ENCODE data around the gene GRK5. TPM values are rescaled to one million over a fixed set of nuclear protein-coding genes. Genes with fewer than 3 reads are reported as not detected.
A peak's percentile ranks its signal among the peaks of the same experiment; 100 is the strongest.

Gene GRK5
- total RNA-seq, 2 experiments from 2014 or later: 21.2 to 24.8 TPM

DNA sequence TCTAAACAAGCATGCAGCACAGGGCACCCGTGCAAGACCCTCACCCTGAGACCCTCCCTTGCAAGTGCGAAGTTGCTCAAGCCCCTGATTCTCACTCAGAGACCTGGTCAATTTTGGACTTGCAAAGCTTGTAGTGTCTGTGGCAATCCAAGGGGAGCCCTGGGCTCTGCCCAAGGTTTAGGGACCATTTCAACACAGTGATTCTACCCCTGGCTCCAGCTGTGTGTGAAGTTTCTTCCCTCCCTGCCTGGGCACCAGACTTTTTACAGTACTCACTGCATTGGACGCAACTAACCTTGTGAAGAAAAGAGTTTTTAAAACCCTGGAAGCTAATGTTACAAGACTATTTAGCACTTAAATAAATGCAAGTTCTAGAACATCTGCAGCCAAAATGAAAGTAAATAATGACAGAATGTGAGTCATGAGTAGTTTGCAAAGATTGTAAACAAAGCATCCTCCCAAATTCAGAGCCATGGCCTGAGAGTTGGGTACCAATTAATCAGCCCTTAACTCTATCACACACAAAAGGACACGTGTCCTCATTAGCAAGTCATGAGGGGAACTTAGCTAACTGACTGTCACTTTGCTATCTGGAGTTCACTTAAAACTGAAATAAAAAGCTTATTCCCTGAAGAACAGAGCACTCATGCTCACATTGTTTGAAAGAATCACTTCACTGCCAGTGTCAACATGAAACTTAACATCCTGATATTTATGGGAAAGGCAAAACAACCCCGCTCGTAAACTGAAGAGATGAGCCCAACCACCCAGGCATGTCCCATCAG is 287.1 kb downstream of the GRK5 start:
- H3K4me3 Mint-ChIP-seq: no peak overlapping the region
- ChIA-PET CTCF (interaction anchor here (0.6 to 1.3 kb wide), 6 partner anchors 15 to 288 kb away, joined by 3 to 4 read pairs (median 3); no protein-coding TSS in a partner anchor), POLR2A (interaction anchor here (1.1 kb wide), 1 partner anchor 287 kb away, joined by 3 read pairs; the partner anchor contains the start of gene GRK5)
- H3K4me1 Mint-ChIP-seq: peaks cover 78% of the 10 kb centered on the region
- H3K27ac Mint-ChIP-seq: peak overlapping the region; percentile 48
- no peaks in the 10 kb centered on the region for H3K9me3 Mint-ChIP-seq (ENCODE audit: low read depth)
- DNase-seq: no peak
- no peak for ATAC-seq
- no peaks in the 10 kb centered on the region for H3K27me3 Mint-ChIP-seq
- H3K36me3 Mint-ChIP-seq (ENCODE audit: low read depth): peaks cover 22% of the 10 kb centered on the region
- intact Hi-C loops (cut with DNase I, micrococcal nuclease): loop anchor here (5.0 kb wide), 2 partner anchors 297 to 362 kb away; no protein-coding TSS in a partner anchor

DNA sequence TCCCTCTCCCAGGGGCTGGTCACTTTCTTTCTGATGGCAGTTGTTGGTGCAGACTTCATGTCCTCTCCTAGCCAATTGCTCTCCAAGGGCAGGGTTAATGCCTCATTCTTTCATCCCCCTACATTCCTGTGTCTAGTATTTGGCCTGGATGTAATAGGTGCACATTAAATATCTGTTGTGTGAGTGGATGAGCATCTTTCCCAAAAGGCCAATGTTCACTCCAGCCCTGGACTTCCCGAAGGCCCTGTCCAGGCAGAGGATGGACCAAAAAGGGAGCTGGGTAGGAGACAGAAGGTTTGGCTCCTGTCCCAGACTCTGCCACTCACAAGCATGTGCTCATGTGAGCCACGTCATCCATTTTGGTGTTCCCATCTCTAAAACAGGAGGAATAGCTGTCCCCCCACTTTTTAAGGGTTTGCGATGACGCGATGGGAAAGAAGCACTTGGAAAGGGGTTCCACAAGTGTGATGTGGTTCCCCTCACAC is 287.7 kb downstream of the GRK5 start:
- H3K27ac Mint-ChIP-seq: peak overlapping the region; percentile 48
- H3K4me3 Mint-ChIP-seq: no peak overlapping the region
- no peak for DNase-seq
- POLR2A ChIA-PET: interaction anchor here (0.6 kb wide), 1 partner anchor 960 kb away, joined by 3 read pairs; no protein-coding TSS in a partner anchor
- no peaks in the 10 kb centered on the region for H3K9me3 Mint-ChIP-seq (ENCODE audit: low read depth)
- H3K36me3 Mint-ChIP-seq (ENCODE audit: low read depth): peaks cover 27% of the 10 kb centered on the region
- H3K27me3 Mint-ChIP-seq: no peaks in the 10 kb centered on the region
- CTCF ChIA-PET: no interaction called here
- H3K4me1 Mint-ChIP-seq: peaks cover 79% of the 10 kb centered on the region
- no peak for ATAC-seq
- intact Hi-C loops (cut with DNase I, micrococcal nuclease): loop anchor here (5.0 kb wide), 2 partner anchors 298 to 363 kb away; no protein-coding TSS in a partner anchor

- Mint-ChIP-seq H3K4me1 (peaks cover 79% of the 10 kb centered on the region), H3K27me3 (no peaks in the 10 kb centered on the region), H3K36me3 (ENCODE audit: low read depth) (peaks cover 32% of the 10 kb centered on the region), H3K9me3 (ENCODE audit: low read depth) (no peaks in the 10 kb centered on the region), H3K27ac (no peak overlapping the region), H3K4me3 (no peak overlapping the region)
- ATAC-seq (no peak), DNase-seq (no peak)
- ChIA-PET POLR2A (interaction anchor here (0.6 kb wide), 1 partner anchor 960 kb away, joined by 3 read pairs; no protein-coding TSS in a partner anchor), CTCF (no interaction called here)
- intact Hi-C loops (cut with DNase I, micrococcal nuclease): loop anchor here (5.0 kb wide), 2 partner anchors 298 to 363 kb away; no protein-coding TSS in a partner anchor
Observed at GRCh38 chr10:119495545-119495944, 288.2 kb downstream of the GRK5 start.

GRCh38 chr10:119496273-119496672 is 288.9 kb downstream of the GRK5 start:
- CTCF ChIA-PET: interaction anchor here (1.1 to 2.2 kb wide), 3 partner anchors 11 to 31 kb away, joined by 3 to 5 read pairs (median 3); no protein-coding TSS in a partner anchor
- intact Hi-C loops (cut with DNase I, micrococcal nuclease): loop anchor here (2.0 to 5.0 kb wide), 3 partner anchors 181 to 364 kb away; no protein-coding TSS in a partner anchor
- peak; percentile 74 for ATAC-seq
- no peak overlapping the region for H3K4me3 Mint-ChIP-seq
- peaks cover 37% of the 10 kb centered on the region for H3K36me3 Mint-ChIP-seq (ENCODE audit: low read depth)
- DNase-seq: peak; percentile 83
- POLR2A ChIA-PET: no interaction called here
- peak overlapping the region; percentile 75 for H3K27ac Mint-ChIP-seq
- peaks cover 86% of the 10 kb centered on the region for H3K4me1 Mint-ChIP-seq
- no peaks in the 10 kb centered on the region for H3K27me3 Mint-ChIP-seq
- no peaks in the 10 kb centered on the region for H3K9me3 Mint-ChIP-seq (ENCODE audit: low read depth)

DNA sequence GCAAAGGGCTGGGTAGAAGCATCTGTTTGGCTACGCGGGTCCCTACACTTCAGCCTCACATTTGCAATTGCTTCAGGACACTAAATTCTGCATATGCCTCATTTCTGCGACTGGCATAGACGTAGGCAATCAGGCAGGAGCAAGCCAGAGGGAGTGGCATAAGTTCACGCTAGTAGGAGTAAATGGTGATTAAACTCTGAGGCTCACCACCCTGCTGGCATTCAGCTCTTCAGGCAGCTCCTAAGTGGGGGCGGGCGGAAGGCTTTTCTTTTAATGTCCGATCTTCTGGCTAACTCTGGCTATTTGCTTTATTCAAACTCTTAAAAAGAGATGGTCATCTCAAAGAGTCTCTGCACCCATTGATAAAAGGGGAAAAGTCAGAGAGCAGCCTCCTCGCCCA is 289.9 kb downstream of the GRK5 start:
- H3K9me3 Mint-ChIP-seq (ENCODE audit: low read depth): no peaks in the 10 kb centered on the region
- no peak overlapping the region for H3K4me3 Mint-ChIP-seq
- intact Hi-C loops (cut with DNase I, micrococcal nuclease): loop anchor here (2.0 to 5.0 kb wide), 3 partner anchors 182 to 365 kb away; no protein-coding TSS in a partner anchor
- peak overlapping the region; percentile 70 for H3K27ac Mint-ChIP-seq
- DNase-seq (no peak), ATAC-seq (no peak)
- H3K4me1 Mint-ChIP-seq: peaks cover 90% of the 10 kb centered on the region
- H3K36me3 Mint-ChIP-seq (ENCODE audit: low read depth): peaks cover 40% of the 10 kb centered on the region
- ChIA-PET CTCF (interaction anchor here (0.7 to 2.2 kb wide), 5 partner anchors 8 to 32 kb away, joined by 3 to 5 read pairs (median 3); no protein-coding TSS in a partner anchor), POLR2A (interaction anchor here (0.7 kb wide), 1 partner anchor 20 kb away, joined by 3 read pairs; no protein-coding TSS in a partner anchor)
- H3K27me3 Mint-ChIP-seq: no peaks in the 10 kb centered on the region

- intact Hi-C loops (cut with DNase I, micrococcal nuclease): loop anchor here (5.0 kb wide), 2 partner anchors 302 to 367 kb away; no protein-coding TSS in a partner anchor
- DNase-seq (peak; percentile 63), ATAC-seq (peak; percentile 3)
- ChIA-PET CTCF (interaction anchor here (1.0 to 2.6 kb wide), 9 partner anchors 8 to 300 kb away, joined by 3 to 12 read pairs (median 5); no protein-coding TSS in a partner anchor), POLR2A (interaction anchor here (0.6 to 0.9 kb wide), 2 partner anchors 42 to 766 kb away, joined by 3 to 5 read pairs; no protein-coding TSS in a partner anchor)
- Mint-ChIP-seq H3K27ac (peak overlapping the region; percentile 88), H3K4me3 (peak overlapping the region; percentile 47), H3K36me3 (ENCODE audit: low read depth) (peaks cover 51% of the 10 kb centered on the region), H3K9me3 (ENCODE audit: low read depth) (no peaks in the 10 kb centered on the region), H3K27me3 (no peaks in the 10 kb centered on the region), H3K4me1 (peaks cover 96% of the 10 kb centered on the region)
Observed at GRCh38 chr10:119498889-119499676, 291.7 kb downstream of the GRK5 start.

DNA sequence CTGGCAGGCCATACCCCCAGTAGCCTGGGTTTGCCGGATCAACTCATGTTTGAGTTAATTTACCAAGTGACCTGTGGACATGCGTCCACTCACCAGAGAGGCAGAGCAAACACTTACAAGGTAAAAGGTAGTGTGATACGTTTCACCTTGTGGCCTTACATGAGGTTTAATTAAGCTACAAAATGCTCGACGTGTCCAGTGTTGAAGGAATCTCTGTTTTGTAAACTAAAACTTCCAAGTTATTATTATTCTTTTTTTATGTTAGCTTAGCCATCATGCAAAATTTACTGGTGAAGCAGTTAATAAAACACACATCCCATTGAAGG is 292.3 kb downstream of the GRK5 start:
- Mint-ChIP-seq H3K27me3 (no peaks in the 10 kb centered on the region), H3K9me3 (ENCODE audit: low read depth) (no peaks in the 10 kb centered on the region), H3K36me3 (ENCODE audit: low read depth) (peaks cover 57% of the 10 kb centered on the region), H3K4me3 (peak overlapping the region; percentile 47), H3K27ac (peak overlapping the region; percentile 88), H3K4me1 (peaks cover 96% of the 10 kb centered on the region)
- intact Hi-C loops (cut with DNase I, micrococcal nuclease): loop anchor here (5.0 kb wide), 4 partner anchors 203 to 367 kb away; partner anchors contain the start of gene GRK5 (in 1 of the 2)
- DNase-seq (no peak), ATAC-seq (no peak)
- CTCF ChIA-PET: interaction anchor here (1.0 to 2.6 kb wide), 10 partner anchors 8 to 301 kb away, joined by 3 to 12 read pairs (median 4); partner anchors contain the start of gene RGS10
- POLR2A ChIA-PET: interaction anchor here (0.9 to 1.6 kb wide), 2 partner anchors 40 to 41 kb away, joined by 3 to 5 read pairs; no protein-coding TSS in a partner anchor

GRCh38 chr10:119500123-119500795 is 292.9 kb downstream of the GRK5 start:
- ChIA-PET CTCF (interaction anchor here (1.1 to 2.6 kb wide), 11 partner anchors 9 to 301 kb away, joined by 3 to 12 read pairs (median 4); partner anchors contain the start of gene RGS10), POLR2A (interaction anchor here (0.5 to 1.6 kb wide), 4 partner anchors 34 to 42 kb away, joined by 4 to 5 read pairs (median 4); partner anchors contain the start of gene RGS10)
- no peaks in the 10 kb centered on the region for H3K9me3 Mint-ChIP-seq (ENCODE audit: low read depth)
- H3K27me3 Mint-ChIP-seq: no peaks in the 10 kb centered on the region
- peaks cover 96% of the 10 kb centered on the region for H3K4me1 Mint-ChIP-seq
- DNase-seq (no peak), ATAC-seq (no peak)
- H3K36me3 Mint-ChIP-seq (ENCODE audit: low read depth): peaks cover 63% of the 10 kb centered on the region
- peak overlapping the region; percentile 87 for H3K27ac Mint-ChIP-seq
- intact Hi-C loops (cut with DNase I, micrococcal nuclease): loop anchor here in 1 of 2 experiments (5.0 kb wide), 2 partner anchors 202 to 293 kb away; partner anchors contain the start of gene GRK5
- H3K4me3 Mint-ChIP-seq: no peak overlapping the region

GRCh38 chr10:119500821-119501220 is 293.4 kb downstream of the GRK5 start:
- intact Hi-C loops (cut with DNase I, micrococcal nuclease): loop anchor here in 1 of 2 experiments (5.0 kb wide), 2 partner anchors 201 to 294 kb away; partner anchors contain the start of gene GRK5

GRCh38 chr10:119501690-119502089 is 294.3 kb downstream of the GRK5 start:
- Mint-ChIP-seq H3K27ac (peak overlapping the region; percentile 98), H3K27me3 (no peaks in the 10 kb centered on the region), H3K4me3 (peak overlapping the region; percentile 56), H3K36me3 (ENCODE audit: low read depth) (peaks cover 70% of the 10 kb centered on the region), H3K4me1 (peaks cover 96% of the 10 kb centered on the region), H3K9me3 (ENCODE audit: low read depth) (no peaks in the 10 kb centered on the region)
- ChIA-PET CTCF (interaction anchor here (0.6 to 1.2 kb wide), 2 partner anchors 23 to 103 kb away, joined by 3 read pairs; no protein-coding TSS in a partner anchor), POLR2A (no interaction called here)
- ATAC-seq (peak; percentile 37), DNase-seq (peak; percentile 34)
- intact Hi-C loops (cut with DNase I, micrococcal nuclease): loop anchor here (1.0 to 5.0 kb wide), 7 partner anchors 15 to 294 kb away; partner anchors contain the start of genes GRK5 (in 1 of the 2) and RGS10 (in 1 of the 2)

More at GRCh38 chr10:119500821-119501220, 293.4 kb downstream of the GRK5 start:
- ChIA-PET POLR2A (interaction anchor here (0.5 to 1.6 kb wide), 4 partner anchors 34 to 42 kb away, joined by 4 to 5 read pairs (median 4); partner anchors contain the start of gene RGS10), CTCF (interaction anchor here (1.2 to 2.6 kb wide), 9 partner anchors 10 to 302 kb away, joined by 3 to 12 read pairs (median 5); partner anchors contain the start of gene RGS10)
- Mint-ChIP-seq H3K27me3 (no peaks in the 10 kb centered on the region), H3K4me3 (no peak overlapping the region), H3K27ac (peak overlapping the region; percentile 87), H3K36me3 (ENCODE audit: low read depth) (peaks cover 69% of the 10 kb centered on the region), H3K9me3 (ENCODE audit: low read depth) (no peaks in the 10 kb centered on the region), H3K4me1 (peaks cover 98% of the 10 kb centered on the region)
- ATAC-seq (no peak), DNase-seq (no peak)

Data from activated CD4-positive, alpha-beta T cell treated with anti-CD3 and anti-CD28 coated beads for 36 hours (primary cell).